ENCODE results near the gene C11orf16.

- no peak for TF ChIP-seq POLR2AphosphoS5 (IDR thresholded peaks at IDR 0.05; ENCODE audit: low read depth, low read length)
- no peak for TF ChIP-seq CHD2 (IDR thresholded peaks at IDR 0.05; ENCODE audit: low read length)
- no peak for TF ChIP-seq CEBPB (IDR thresholded peaks at IDR 0.05; ENCODE audit: low read depth, low read length)
- no peak for TF ChIP-seq SIN3A (conservative IDR thresholded peaks at IDR 0.05 in 1 of 2, IDR thresholded peaks at IDR 0.05 in 1 of 2; ENCODE audit: low read depth in 1 of 2, low read length in 2 of 2)
- no peak for TF ChIP-seq TBP (IDR thresholded peaks at IDR 0.05; ENCODE audit: low read depth, low read length)
- no peak for TF ChIP-seq CBX8 (IDR thresholded peaks at IDR 0.05; ENCODE audit: borderline replicate concordance, low read depth, low read length)
- no peak for TF ChIP-seq POLR2A (IDR thresholded peaks at IDR 0.05; ENCODE audit: control extremely low read depth in 1 of 2, low read depth in 2 of 2, low read length in 2 of 2)
- TF ChIP-seq, protein P1, sequence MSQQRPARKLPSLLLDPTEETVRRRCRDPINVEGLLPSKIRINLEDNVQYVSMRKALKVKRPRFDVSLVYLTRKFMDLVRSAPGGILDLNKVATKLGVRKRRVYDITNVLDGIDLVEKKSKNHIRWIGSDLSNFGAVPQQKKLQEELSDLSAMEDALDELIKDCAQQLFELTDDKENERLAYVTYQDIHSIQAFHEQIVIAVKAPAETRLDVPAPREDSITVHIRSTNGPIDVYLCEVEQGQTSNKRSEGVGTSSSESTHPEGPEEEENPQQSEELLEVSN (IDR thresholded peaks at IDR 0.05), result no peak
- no peak for TF ChIP-seq YY1 (IDR thresholded peaks at IDR 0.05; ENCODE audit: low read depth, low read length)
- no peak for TF ChIP-seq MAX (IDR thresholded peaks at IDR 0.05)
- no peak for TF ChIP-seq CTCF (IDR thresholded peaks at IDR 0.05; ENCODE audit: control extremely low read depth in 1 of 3, insufficient read depth in 1 of 3, low read depth in 1 of 3, low read length in 3 of 3)
- TF ChIP-seq BCL11A (IDR thresholded peaks at IDR 0.05; ENCODE audit: low read depth in 2 of 2, low read length in 2 of 2), result no peak
- no peak for TF ChIP-seq RAD21 (IDR thresholded peaks at IDR 0.05 in 1 of 2, conservative IDR thresholded peaks at IDR 0.05 in 1 of 2; ENCODE audit: low read depth in 2 of 2, low read length in 2 of 2)
- TF ChIP-seq CBX5 (IDR thresholded peaks at IDR 0.05; ENCODE audit: low read depth, low read length), result no peak
Observed at GRCh38 chr11:8948886-8949285, 16.1 kb upstream of the C11orf16 start.
